A549 treated with RU486 at 1 μM for 4 hours (cell line): ENCODE results near the gene CAB39L. TPM values are rescaled to one million over a fixed set of nuclear protein-coding genes. Genes with fewer than 3 reads are reported as not detected.

Source experiments
- total RNA-seq: library from RNA; stranded (reverse); fragments of 200-300 nt; extraction: Qiagen RNA extraction; gene quantifications from 5 replicates; pipeline ENCODE4 v1.2.3, GENCODE V29; 2022; ENCODE audit warnings: low read depth

CAB39L gene
- 1.6 to 2.7 TPM (median 2.3 TPM) in 5 replicates for total RNA-seq

DNA sequence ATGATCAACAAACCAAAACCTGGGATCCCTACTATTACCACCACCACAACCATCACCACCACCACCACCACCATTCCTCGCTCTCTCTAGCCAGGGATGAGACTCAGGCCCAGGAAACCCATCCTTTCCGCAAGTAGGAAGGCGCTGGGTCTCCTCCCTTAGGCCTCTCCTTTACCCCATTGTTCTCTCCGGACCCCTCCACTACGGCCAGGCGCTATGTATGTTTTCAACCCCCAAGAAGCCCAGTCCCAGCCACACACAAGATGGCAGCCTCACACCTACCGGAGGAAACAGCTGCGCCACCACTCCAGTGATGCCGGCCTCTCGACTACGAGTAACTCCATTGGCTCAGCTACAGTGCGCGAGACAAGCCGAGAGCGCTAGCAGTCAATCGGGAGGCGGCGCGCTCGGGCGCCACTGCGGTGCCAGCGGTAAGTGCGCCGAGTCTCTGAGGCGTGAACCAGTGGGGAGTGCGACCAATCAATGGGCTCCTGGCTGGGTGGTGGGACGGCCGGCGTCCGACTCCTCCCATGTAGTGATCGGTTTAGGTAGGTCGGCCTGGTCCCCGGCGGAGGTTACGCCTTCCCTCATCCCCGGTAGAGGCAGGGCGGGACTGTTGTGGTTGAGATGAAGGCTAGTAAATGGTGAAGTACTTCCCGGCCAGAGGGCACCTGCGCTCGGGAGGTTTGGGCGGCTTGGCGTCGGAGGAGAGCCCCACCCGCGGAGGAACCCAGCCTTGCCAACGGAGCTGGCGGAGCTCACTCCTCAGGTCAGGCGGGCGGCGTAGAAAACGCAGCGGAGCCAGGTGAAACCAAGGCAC lies at the start of gene CAB39L, which contains the start of gene SETDB2:
CAB39L (minus strand) TSS at position 361 of the 820 bp plus-strand sequence. CDS start 61,154 bp downstream, outside the sequence.
SETDB2 (plus strand) TSS at position 571 of the 820 bp plus-strand sequence. CDS start 7,620 bp downstream, outside the sequence.

Other genes starting within 250 kb of the CAB39L start
- gene MLNR, start 223.7 kb downstream of the CAB39L start, total RNA-seq, result 0.41 to 0.57 TPM (median 0.45 TPM) in 5 replicates
- 7.9 to 8.8 TPM (median 8.1 TPM) in 5 replicates for gene CDADC1, start 196.1 kb downstream of the CAB39L start, total RNA-seq
- 1.3 to 2.2 TPM (median 2.0 TPM) in 5 replicates for gene SETDB2, start 210 bp upstream of the CAB39L start, total RNA-seq
- 4.6 to 7.2 TPM (median 6.4 TPM) in 5 replicates for gene PHF11, start 51.9 kb upstream of the CAB39L start, total RNA-seq
- 4.5 to 9.3 TPM (median 8.3 TPM) in 5 replicates for gene RCBTB1, start 141.5 kb upstream of the CAB39L start, total RNA-seq
- not detected in 5 replicates for gene ARL11, start 184.4 kb upstream of the CAB39L start, total RNA-seq
- 47.1 to 74.2 TPM (median 67.2 TPM) in 5 replicates for gene EBPL, start 247.4 kb upstream of the CAB39L start, total RNA-seq